D721Med (cell line): ENCODE measurements around the gene BRD4.

Source experiments
- DNase-seq: peaks from one replicate; pipeline ENCODE4 v3.0.0; 2011; ENCODE audit warnings: low spot score; ENCODE audit not compliant: insufficient read length
- FAIRE-seq: peaks from 2 replicates; lab custom pipeline; 2011; peaks lifted over from hg19 to GRCh38; lab: Jason Lieb, UNC
- CTCF ChIP-seq: IDR thresholded peaks from 2 replicates; pipeline ENCODE4 v1.5.1; 2012; ENCODE audit warnings: mild to moderate bottlenecking, control low read depth; ENCODE audit not compliant: insufficient read depth; ENCODE audit errors: missing control alignments

Gene BRD4

GRCh38 chr19:15320116-15320515 lies 12.2 kb downstream of the BRD4 start:
- FAIRE-seq (no peak), DNase-seq (no peak)
- TF ChIP-seq CTCF = no peak

- FAIRE-seq (no peak), DNase-seq (no peak)
- no peak for TF ChIP-seq CTCF
Measured at GRCh38 chr19:15318241-15318691, 14.1 kb downstream of the BRD4 start.

GRCh38 chr19:15317392-15318071 lies 14.8 kb downstream of the BRD4 start:
- no peak for DNase-seq
- TF ChIP-seq CTCF = no peak
- FAIRE-seq = no peak

- no peak for TF ChIP-seq CTCF
- DNase-seq (no peak), FAIRE-seq (no peak)
Measured at GRCh38 chr19:15316498-15316897, 15.8 kb downstream of the BRD4 start.

- DNase-seq (no peak), FAIRE-seq (no peak)
- TF ChIP-seq CTCF = no peak
Measured at GRCh38 chr19:15315101-15315500, 17.2 kb downstream of the BRD4 start.

- DNase-seq (no peak), FAIRE-seq (no peak)
- TF ChIP-seq CTCF = no peak
Measured at GRCh38 chr19:15313649-15314279, 18.6 kb downstream of the BRD4 start.

GRCh38 chr19:15307169-15307568 lies 25.2 kb downstream of the BRD4 start:
- TF ChIP-seq CTCF = no peak
- FAIRE-seq (no peak), DNase-seq (no peak)
